HG03097 (cell line): ENCODE results near the gene OLFML2A.
"Not testable (repeated sequence)": the region's sequence is repeated elsewhere in the genome, so short reads cannot be mapped to it uniquely, and the experiment has no call there.

Source experiments
- ATAC-seq: cut with Tn5 transposase; IDR thresholded peaks from one replicate; pipeline ENCODE4 v1.9.1; 2021; ENCODE audit not compliant: unreplicated experiment, low FRiP score

OLFML2A gene

GRCh38 chr9:124815601-124816000 is 38.7 kb downstream of the OLFML2A start:
- ATAC-seq = no peak

- ATAC-seq = no peak
These were observed 41.7 kb downstream of the OLFML2A start for GRCh38 chr9:124818431-124819281.

- ATAC-seq = no peak
These were observed 44.0 kb downstream of the OLFML2A start for GRCh38 chr9:124820698-124821623.

DNA sequence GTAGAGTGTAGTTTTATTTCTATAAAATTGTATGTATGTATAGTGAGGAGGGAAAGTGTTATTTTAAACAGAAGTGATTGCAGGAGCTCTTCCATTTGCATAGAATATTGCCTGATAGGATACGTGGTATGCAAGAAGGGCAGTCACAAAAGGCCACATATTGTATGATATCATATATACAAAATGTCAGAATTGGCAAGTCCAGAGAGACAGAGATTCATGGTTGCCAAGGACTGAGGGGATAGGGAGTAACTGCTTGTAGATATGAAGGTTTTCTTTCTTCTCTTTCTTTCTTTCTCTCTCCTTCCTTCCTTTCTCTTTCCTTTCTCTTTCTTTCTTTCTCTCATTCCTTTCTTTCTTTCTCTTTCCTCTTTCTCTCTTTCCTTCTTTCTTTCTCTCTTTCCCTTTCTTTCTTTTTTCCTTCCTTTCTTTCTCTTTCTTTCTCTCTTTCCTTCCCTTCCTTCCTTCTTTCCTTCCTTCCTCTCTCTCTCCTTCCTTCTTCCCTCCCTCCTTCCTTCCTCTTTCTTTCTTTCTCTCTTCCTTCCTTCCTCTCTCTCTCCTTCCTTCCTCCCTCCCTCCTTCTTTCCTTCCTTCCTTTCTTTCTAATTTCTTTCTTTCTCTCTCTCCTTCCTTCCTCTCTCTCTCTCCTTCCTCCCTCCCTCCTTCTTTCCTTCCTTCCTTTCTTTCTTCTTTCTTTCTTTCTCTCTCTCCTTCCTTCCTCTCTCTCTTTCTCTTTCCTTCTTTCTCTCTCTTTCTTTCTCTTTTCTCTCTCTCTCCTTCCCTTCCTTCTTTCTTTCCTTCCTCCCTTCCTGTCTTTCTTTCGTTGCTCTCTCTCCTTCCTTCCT is 51.8 kb downstream of the OLFML2A start:
- ATAC-seq = no peak

GRCh38 chr9:124829334-124829669 is 52.4 kb downstream of the OLFML2A start:
- no peak for ATAC-seq

GRCh38 chr9:124830593-124830992 is 53.7 kb downstream of the OLFML2A start:
- ATAC-seq = no peak

- no peak for ATAC-seq
These were observed 54.9 kb downstream of the OLFML2A start for GRCh38 chr9:124831642-124832364.

GRCh38 chr9:124834591-124834990 is 57.7 kb downstream of the OLFML2A start:
- no peak for ATAC-seq

- no peak for ATAC-seq
These were observed 58.2 kb downstream of the OLFML2A start for GRCh38 chr9:124835026-124835557.

DNA sequence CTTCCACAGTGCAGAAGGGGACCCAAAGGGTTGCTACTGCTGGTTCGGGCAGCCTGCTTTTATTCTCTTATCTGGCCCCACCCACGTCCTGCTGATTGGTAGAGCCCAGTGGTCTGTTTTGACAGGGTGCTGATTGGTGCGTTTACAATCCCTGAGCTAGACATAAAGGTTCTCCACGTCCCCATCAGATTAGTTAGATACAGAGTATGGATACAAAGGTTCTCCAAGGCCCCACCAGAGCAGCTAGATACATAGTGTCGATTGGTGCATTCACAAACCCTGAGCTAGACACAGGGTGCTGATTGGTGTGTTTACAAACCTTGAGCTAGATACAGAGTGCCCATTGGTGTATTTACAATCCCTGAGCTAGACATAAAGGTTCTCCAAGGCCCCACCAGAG is 61.2 kb downstream of the OLFML2A start:
- ATAC-seq = not testable (repeated sequence)

DNA sequence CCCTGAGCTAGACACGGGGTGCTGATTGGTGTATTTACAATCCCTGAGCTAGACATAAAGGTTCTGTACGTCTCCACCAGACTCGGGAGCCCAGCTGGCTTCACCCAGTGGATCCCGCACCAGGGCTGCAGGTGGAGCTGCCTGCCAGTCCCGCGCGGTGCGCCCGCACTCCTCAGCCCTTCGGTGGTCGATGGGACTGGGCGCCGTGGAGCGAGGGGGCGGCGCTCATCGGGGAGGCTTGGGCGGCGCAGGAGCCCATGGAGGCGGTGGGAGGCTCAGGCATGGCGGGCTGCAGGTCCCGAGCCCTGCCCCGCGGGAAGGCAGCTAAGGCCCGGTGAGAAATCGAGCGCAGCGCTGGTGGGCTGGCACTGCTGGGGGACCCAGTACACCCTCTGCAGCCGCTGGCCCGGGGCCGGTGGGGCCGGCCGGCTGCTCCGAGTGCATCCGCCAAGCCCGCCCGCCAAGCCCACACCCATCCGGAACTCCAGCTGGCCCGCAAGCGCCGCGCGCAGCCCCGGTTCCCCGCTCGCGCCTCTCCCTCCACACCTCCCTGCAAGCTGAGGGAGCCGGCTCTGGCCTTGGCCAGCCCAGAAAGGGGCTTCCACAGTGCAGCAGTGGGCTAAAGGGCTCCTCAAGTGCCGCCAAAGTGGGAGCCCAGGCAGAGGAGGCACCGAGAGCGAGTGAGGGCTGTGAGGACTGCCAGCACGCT is 61.8 kb downstream of the OLFML2A start:
- not testable (repeated sequence) for ATAC-seq

DNA sequence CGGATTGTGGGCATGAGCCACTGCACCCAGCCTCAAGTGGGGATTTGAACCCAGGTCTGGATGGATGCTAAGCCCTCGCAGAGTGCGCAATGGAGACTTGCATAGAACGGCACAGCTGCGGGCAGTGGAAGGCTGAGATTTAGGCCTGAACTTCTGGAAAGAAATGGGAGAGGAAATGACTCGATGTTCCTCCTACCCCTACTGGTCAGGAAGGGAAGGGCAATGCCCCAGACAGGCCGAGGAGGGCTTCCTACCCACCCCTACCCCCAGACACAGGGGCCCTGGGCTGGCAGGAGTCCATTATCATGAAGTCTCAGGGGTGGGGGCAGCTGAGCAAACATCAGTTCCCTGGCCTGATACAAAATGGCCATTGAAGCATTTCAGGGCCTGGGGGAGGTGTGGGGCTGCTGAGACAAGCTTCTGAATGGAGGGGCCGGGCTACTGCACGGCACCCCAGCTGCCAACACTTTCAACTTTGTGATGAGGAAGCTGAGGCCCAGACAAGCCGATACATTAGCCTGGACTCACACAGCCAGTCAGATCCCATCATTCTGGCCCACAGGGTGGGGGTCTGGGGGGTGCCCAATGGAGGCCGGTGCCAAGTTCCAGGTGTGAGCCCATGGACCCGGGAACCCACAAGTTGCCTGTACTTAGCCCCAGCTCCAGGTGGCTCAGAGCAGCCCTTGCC is 62.8 kb downstream of the OLFML2A start:
- no peak for ATAC-seq

- ATAC-seq = no peak
These were observed 63.4 kb downstream of the OLFML2A start for GRCh38 chr9:124840300-124840833.

- no peak for ATAC-seq
These were observed 64.3 kb downstream of the OLFML2A start for GRCh38 chr9:124841075-124841821.

- no peak for ATAC-seq
These were observed 66.6 kb downstream of the OLFML2A start for GRCh38 chr9:124843456-124844034.

GRCh38 chr9:124844291-124844690 is 67.4 kb downstream of the OLFML2A start:
- ATAC-seq = no peak

GRCh38 chr9:124846467-124846866 is 69.5 kb downstream of the OLFML2A start:
- ATAC-seq = not testable (repeated sequence)
